ENCODE results near the gene FBXO40. TPM values are rescaled to one million over a fixed set of nuclear protein-coding genes. Genes with fewer than 3 reads are reported as not detected.

Gene FBXO40
- total RNA-seq, 3 donors from 2014 or later = not detected

DNA sequence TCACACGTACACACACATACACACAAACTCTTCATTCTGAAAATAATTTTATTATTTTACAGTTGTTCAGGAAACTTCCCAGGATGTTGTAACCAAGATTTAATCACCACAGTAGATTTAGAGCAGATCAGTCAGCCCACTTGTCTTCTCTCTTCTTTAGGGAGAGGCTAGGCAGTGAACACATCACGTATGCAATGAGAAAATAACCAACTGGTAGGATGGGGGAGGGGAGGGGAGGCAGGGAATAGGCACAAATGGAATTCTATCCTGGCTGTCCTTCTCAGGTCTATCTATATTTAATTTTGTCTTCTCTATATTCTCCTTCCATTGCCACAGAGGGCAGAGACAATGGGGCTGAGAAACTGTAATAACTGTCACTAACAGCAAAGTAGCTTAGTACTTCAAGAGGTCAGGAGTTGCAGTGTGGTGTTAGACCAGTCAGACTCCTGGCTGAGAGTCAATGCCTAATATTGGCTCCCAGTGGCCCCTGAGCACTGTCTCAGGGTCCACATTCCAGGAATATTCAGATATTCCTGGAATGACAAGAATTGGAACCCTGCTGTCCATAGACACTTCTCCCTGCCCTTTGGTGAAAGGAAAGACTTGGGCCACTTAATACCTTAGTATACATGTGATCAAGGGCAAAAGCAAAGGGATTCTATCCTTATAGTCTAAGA is 70.1 kb downstream of the FBXO40 start:
- peaks cover 36% of the 10 kb centered on the region for H3K36me3 Mint-ChIP-seq (ENCODE audit: insufficient read depth)
- no peak overlapping the region for H3K4me3 Mint-ChIP-seq
- ATAC-seq (no peak), DNase-seq (no peak)
- peaks cover 4% of the 10 kb centered on the region for H3K9me3 Mint-ChIP-seq
- peaks cover 32% of the 10 kb centered on the region for H3K4me1 Mint-ChIP-seq (ENCODE audit: low read depth)
- H3K27me3 Mint-ChIP-seq (ENCODE audit: low read depth) = no peaks in the 10 kb centered on the region

DNA sequence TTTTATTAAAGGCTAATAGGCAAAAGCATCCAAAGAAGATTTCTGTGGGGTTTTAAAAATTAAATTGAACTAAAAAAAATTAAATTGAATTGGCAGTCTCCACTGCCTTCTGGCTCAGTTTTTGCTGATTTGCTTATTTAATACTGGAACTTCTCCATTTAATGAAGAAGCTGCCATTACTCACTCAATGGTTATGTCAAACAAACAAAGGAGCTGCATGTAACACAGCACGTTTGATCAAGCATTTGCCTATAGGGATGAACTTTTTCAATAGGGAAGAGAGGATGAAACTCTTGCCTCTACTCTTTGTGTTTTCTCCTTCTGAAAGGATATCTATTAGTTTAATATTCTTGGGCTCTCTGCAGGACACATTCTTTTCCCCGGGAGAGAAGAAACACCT is 72.3 kb downstream of the FBXO40 start:
- Mint-ChIP-seq H3K27me3 (ENCODE audit: low read depth) (no peaks in the 10 kb centered on the region), H3K36me3 (ENCODE audit: insufficient read depth) (peaks cover 35% of the 10 kb centered on the region), H3K4me3 (no peak overlapping the region), H3K4me1 (ENCODE audit: low read depth) (peaks cover 13% of the 10 kb centered on the region), H3K9me3 (peaks cover 4% of the 10 kb centered on the region)
- ATAC-seq (no peak), DNase-seq (no peak)

DNA sequence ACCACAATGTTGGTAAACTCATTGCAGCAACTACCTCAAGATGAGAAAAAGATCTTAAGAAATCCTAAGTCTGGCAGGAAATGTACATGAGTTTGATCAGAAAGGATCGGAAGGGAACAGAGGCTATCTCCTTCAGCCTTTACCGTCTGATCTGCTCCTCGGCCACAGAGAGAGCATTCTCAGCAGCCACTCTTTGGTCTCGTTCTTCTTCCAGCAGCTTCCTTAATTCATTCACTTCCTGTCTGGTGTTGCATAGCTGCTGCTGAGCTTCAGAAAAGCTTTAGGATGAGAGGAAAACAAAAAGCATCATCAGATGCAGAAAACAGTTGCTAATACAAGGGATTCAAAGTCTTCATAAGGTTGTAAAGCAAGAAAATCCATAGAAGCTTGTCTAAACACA is 74.2 kb downstream of the FBXO40 start:
- peaks cover 40% of the 10 kb centered on the region for H3K36me3 Mint-ChIP-seq (ENCODE audit: insufficient read depth)
- no peaks in the 10 kb centered on the region for H3K27me3 Mint-ChIP-seq (ENCODE audit: low read depth)

DNA sequence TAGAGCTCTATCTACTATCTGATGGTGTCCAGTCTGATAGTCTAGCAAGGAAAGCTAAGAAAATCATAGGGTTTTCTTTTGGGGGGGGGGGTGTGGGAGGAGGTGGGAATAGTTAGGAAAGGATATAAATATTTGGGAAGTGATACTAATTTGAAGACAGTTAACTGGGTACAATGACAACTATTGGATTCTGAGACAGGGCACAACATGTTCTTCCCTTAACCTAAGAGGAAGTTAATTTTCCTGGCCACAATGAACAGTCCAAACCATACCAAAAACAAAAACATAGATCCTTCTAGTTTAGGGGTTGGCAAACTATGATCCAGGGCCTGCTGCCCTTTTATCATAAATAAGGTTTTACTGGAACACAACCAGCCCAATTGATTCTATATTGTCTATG is 77.5 kb downstream of the FBXO40 start:
- no peaks in the 10 kb centered on the region for H3K9me3 Mint-ChIP-seq
- ATAC-seq = no peak
- no peak for DNase-seq
- peaks cover 38% of the 10 kb centered on the region for H3K36me3 Mint-ChIP-seq (ENCODE audit: insufficient read depth)
- H3K4me3 Mint-ChIP-seq = no peak overlapping the region
- no peaks in the 10 kb centered on the region for H3K27me3 Mint-ChIP-seq (ENCODE audit: low read depth)
- H3K4me1 Mint-ChIP-seq (ENCODE audit: low read depth) = no peaks in the 10 kb centered on the region

More for the DNA sequence above, 74.2 kb downstream of the FBXO40 start:
- Mint-ChIP-seq H3K4me3 (no peak overlapping the region), H3K4me1 (ENCODE audit: low read depth) (no peaks in the 10 kb centered on the region), H3K9me3 (no peaks in the 10 kb centered on the region)
- DNase-seq (no peak), ATAC-seq (no peak)

DNA sequence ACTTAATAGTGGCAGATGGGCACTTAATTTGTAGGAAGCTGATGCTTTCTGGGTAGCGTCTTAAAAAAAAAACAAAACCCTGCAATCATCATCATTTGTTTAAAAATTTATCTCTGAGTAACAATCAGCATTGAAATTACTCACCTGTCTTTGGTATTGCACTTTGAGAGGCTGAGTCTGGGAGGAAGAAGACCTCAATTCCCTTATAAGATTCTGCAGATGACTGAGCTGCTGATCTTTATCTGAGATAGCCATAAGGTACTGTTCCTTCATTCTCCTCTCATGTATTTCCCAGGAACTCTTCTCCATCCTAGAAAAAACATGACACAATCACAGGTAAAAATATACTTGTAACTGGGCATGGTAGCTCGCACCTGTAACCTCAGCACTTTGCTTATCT is 84.0 kb downstream of the FBXO40 start:
- no peaks in the 10 kb centered on the region for H3K9me3 Mint-ChIP-seq
- peaks cover 44% of the 10 kb centered on the region for H3K36me3 Mint-ChIP-seq (ENCODE audit: insufficient read depth)
- DNase-seq (no peak), ATAC-seq (no peak)
- H3K4me1 Mint-ChIP-seq (ENCODE audit: low read depth) = no peaks in the 10 kb centered on the region
- H3K4me3 Mint-ChIP-seq = no peak overlapping the region
- no peaks in the 10 kb centered on the region for H3K27me3 Mint-ChIP-seq (ENCODE audit: low read depth)

Other genes starting within 250 kb of the FBXO40 start
- 1 to 10 TPM; 2.9 to 4.4 (median 3.8) TPM for gene POLQ, start 47.4 kb upstream of the FBXO40 start, total RNA-seq
- gene ARGFX, start 25.4 kb upstream of the FBXO40 start, total RNA-seq = not detected
- 100 to 1,000 TPM; 189 to 221 (median 208) TPM for gene HCLS1, start 67.5 kb downstream of the FBXO40 start, total RNA-seq
- 10 to 100 TPM; 11.3 to 11.8 (median 11.3) TPM for gene GOLGB1, start 156.4 kb downstream of the FBXO40 start, total RNA-seq
- 10 to 100 TPM; 37.8 to 43.4 (median 40.3) TPM for gene IQCB1, start 241.7 kb downstream of the FBXO40 start, total RNA-seq
- 10 to 100 TPM in 1 of 3 donors, 1 to 10 TPM in 2; 8.6 to 13.8 (median 9.6) TPM for gene EAF2, start 241.8 kb downstream of the FBXO40 start, total RNA-seq

Data from activated T-cell treated with anti-CD3 and anti-CD28 coated beads, Interleukin-2, amount 50 U/mL, for 4 hours (primary cell).